Measurements from ENCODE around the gene DNAJA4.

- TF ChIP-seq CTCF (conservative IDR thresholded peaks at IDR 0.05; ENCODE audit: low read length), result no peak
- TF ChIP-seq EZH2phosphoT487 (IDR thresholded peaks at IDR 0.05; ENCODE audit: borderline replicate concordance), result no peak
Observed at GRCh38 chr15:78291698-78292097, 27.3 kb downstream of the DNAJA4 start.

Measured in Loucy (cell line).